Mesothelial cell of epicardium (in vitro differentiated cells): ENCODE data around the gene CTNND2. TPM values are rescaled to one million over a fixed set of nuclear protein-coding genes. Genes with fewer than 3 reads are reported as not detected.

Source experiments
- DNase-seq, 2 experiments: peaks; one replicate each; pipeline ENCODE4 v3.0.0; 2021; ENCODE audit warnings: low spot score in 2 of 2; ENCODE audit not compliant: unreplicated experiment in 2 of 2
- H3K27ac Mint-ChIP-seq: 2 replicates; pipeline ENCODE4 v1.8.0; 2021; ENCODE audit warnings: mixed read lengths
- H3K27me3 Mint-ChIP-seq: 2 replicates; pipeline ENCODE4 v1.8.0; 2021; ENCODE audit warnings: low read depth, mixed read lengths
- H3K36me3 Mint-ChIP-seq: 2 replicates; pipeline ENCODE4 v1.8.0; 2021; ENCODE audit warnings: mixed read lengths
- H3K4me1 Mint-ChIP-seq: 2 replicates; pipeline ENCODE4 v1.8.0; 2021; ENCODE audit warnings: mixed read lengths
- H3K4me3 Mint-ChIP-seq: 2 replicates; pipeline ENCODE4 v1.8.0; 2021; ENCODE audit warnings: mild to moderate bottlenecking, moderate library complexity, mixed read lengths
- H3K9me3 Mint-ChIP-seq: 2 replicates; pipeline ENCODE4 v1.8.0; 2021; ENCODE audit warnings: mixed read lengths
- CTCF ChIP-seq: fragments of 200-600 bp; sonication (generic); IDR thresholded peaks from one replicate; pipeline ENCODE4 v1.5.0; 2021; ENCODE audit warnings: antibody characterized with exemption; ENCODE audit not compliant: unreplicated experiment
- total RNA-seq: library from RNA; stranded (reverse); gene quantifications from 3 replicates; pipeline ENCODE4 v1.2.1, GENCODE V29; 2021

CTNND2 gene
- total RNA-seq, 1 donor from 2014 or later = 7.9 TPM

GRCh38 chr5:11056560-11056959 lies 847.7 kb downstream of the CTNND2 start:
- H3K9me3 Mint-ChIP-seq = peaks cover 16% of the 10 kb centered on the region
- H3K4me1 Mint-ChIP-seq = peaks cover 9% of the 10 kb centered on the region
- DNase-seq = no peak
- no peak overlapping the region for H3K27ac Mint-ChIP-seq
- H3K4me3 Mint-ChIP-seq = no peak overlapping the region
- peaks cover 2% of the 10 kb centered on the region for H3K27me3 Mint-ChIP-seq
- no peak for TF ChIP-seq CTCF
- peaks cover 6% of the 10 kb centered on the region for H3K36me3 Mint-ChIP-seq

- peaks cover 14% of the 10 kb centered on the region for H3K4me1 Mint-ChIP-seq
- no peak for TF ChIP-seq CTCF
These were observed 850.2 kb downstream of the CTNND2 start for GRCh38 chr5:11054014-11054413.

GRCh38 chr5:11052871-11053270 lies 851.4 kb downstream of the CTNND2 start:
- H3K27me3 Mint-ChIP-seq = peaks cover 2% of the 10 kb centered on the region
- TF ChIP-seq CTCF = no peak
- no peak overlapping the region for H3K27ac Mint-ChIP-seq
- no peak for DNase-seq
- H3K4me3 Mint-ChIP-seq = no peak overlapping the region
- H3K36me3 Mint-ChIP-seq = peaks cover 6% of the 10 kb centered on the region
- peaks cover 14% of the 10 kb centered on the region for H3K4me1 Mint-ChIP-seq
- H3K9me3 Mint-ChIP-seq = peaks cover 18% of the 10 kb centered on the region

More at GRCh38 chr5:11054014-11054413, 850.2 kb downstream of the CTNND2 start:
- no peak overlapping the region for H3K4me3 Mint-ChIP-seq
- DNase-seq = no peak
- H3K36me3 Mint-ChIP-seq = peaks cover 6% of the 10 kb centered on the region
- no peak overlapping the region for H3K27ac Mint-ChIP-seq
- H3K9me3 Mint-ChIP-seq = peaks cover 12% of the 10 kb centered on the region
- H3K27me3 Mint-ChIP-seq = peaks cover 2% of the 10 kb centered on the region

GRCh38 chr5:11050596-11051304 lies 853.5 kb downstream of the CTNND2 start:
- peaks cover 7% of the 10 kb centered on the region for H3K9me3 Mint-ChIP-seq
- H3K4me1 Mint-ChIP-seq = peaks cover 14% of the 10 kb centered on the region
- no peak overlapping the region for H3K27ac Mint-ChIP-seq
- no peak overlapping the region for H3K4me3 Mint-ChIP-seq
- no peaks in the 10 kb centered on the region for H3K36me3 Mint-ChIP-seq
- no peak for DNase-seq
- H3K27me3 Mint-ChIP-seq = peaks cover 3% of the 10 kb centered on the region
- TF ChIP-seq CTCF = no peak

- peaks cover 7% of the 10 kb centered on the region for H3K9me3 Mint-ChIP-seq
- H3K27me3 Mint-ChIP-seq = peaks cover 1% of the 10 kb centered on the region
- H3K27ac Mint-ChIP-seq = no peak overlapping the region
- no peak for DNase-seq
- peaks cover 14% of the 10 kb centered on the region for H3K4me1 Mint-ChIP-seq
- no peak overlapping the region for H3K4me3 Mint-ChIP-seq
- no peak for TF ChIP-seq CTCF
- no peaks in the 10 kb centered on the region for H3K36me3 Mint-ChIP-seq
These were observed 855.5 kb downstream of the CTNND2 start for GRCh38 chr5:11048760-11049159.
